ENCODE measurements around the gene STK24. TPM values are rescaled to one million over a fixed set of nuclear protein-coding genes. Genes with fewer than 3 reads are reported as not detected.

Gene STK24
- total RNA-seq, 1 donor from 2014 or later, result 190 TPM

GRCh38 chr13:98529171-98529570 lies 47.7 kb downstream of the STK24 start:
- no peak overlapping the region for H3K4me3 ChIP-seq (ENCODE audit: low read depth, low read length)
- no peaks in the 10 kb centered on the region for H3K36me3 ChIP-seq (ENCODE audit: control insufficient read depth, insufficient read depth, low read length)
- no peak for DNase-seq (ENCODE audit: low read depth)
- no peak for TF ChIP-seq CTCF (IDR thresholded peaks at IDR 0.05; ENCODE audit: insufficient read depth, low read length, poor library complexity, severe bottlenecking)
- H3K27me3 ChIP-seq (ENCODE audit: control insufficient read depth, insufficient read depth, low read length), result no peaks in the 10 kb centered on the region

- no peaks in the 10 kb centered on the region for H3K27me3 ChIP-seq (ENCODE audit: control insufficient read depth, insufficient read depth, low read length)
- no peak for TF ChIP-seq CTCF (IDR thresholded peaks at IDR 0.05; ENCODE audit: insufficient read depth, low read length, poor library complexity, severe bottlenecking)
- H3K36me3 ChIP-seq (ENCODE audit: control insufficient read depth, insufficient read depth, low read length), result no peaks in the 10 kb centered on the region
- H3K4me3 ChIP-seq (ENCODE audit: low read depth, low read length), result no peak overlapping the region
- DNase-seq (ENCODE audit: low read depth), result no peak
These were observed 48.2 kb downstream of the STK24 start for GRCh38 chr13:98528663-98529064.

GRCh38 chr13:98527526-98527925 lies 49.4 kb downstream of the STK24 start:
- no peaks in the 10 kb centered on the region for H3K36me3 ChIP-seq (ENCODE audit: control insufficient read depth, insufficient read depth, low read length)
- no peaks in the 10 kb centered on the region for H3K27me3 ChIP-seq (ENCODE audit: control insufficient read depth, insufficient read depth, low read length)
- no peak overlapping the region for H3K4me3 ChIP-seq (ENCODE audit: low read depth, low read length)
- no peak for DNase-seq (ENCODE audit: low read depth)
- TF ChIP-seq CTCF (IDR thresholded peaks at IDR 0.05; ENCODE audit: insufficient read depth, low read length, poor library complexity, severe bottlenecking), result no peak

- Histone ChIP-seq H3K27me3 (ENCODE audit: control insufficient read depth, insufficient read depth, low read length) (no peaks in the 10 kb centered on the region), H3K4me3 (ENCODE audit: low read depth, low read length) (no peak overlapping the region), H3K36me3 (ENCODE audit: control insufficient read depth, insufficient read depth, low read length) (no peaks in the 10 kb centered on the region)
- DNase-seq (ENCODE audit: low read depth), result no peak
- no peak for TF ChIP-seq CTCF (IDR thresholded peaks at IDR 0.05; ENCODE audit: insufficient read depth, low read length, poor library complexity, severe bottlenecking)
These were observed 50.8 kb downstream of the STK24 start for GRCh38 chr13:98526182-98526512.

- Histone ChIP-seq H3K4me3 (ENCODE audit: low read depth, low read length) (no peak overlapping the region), H3K27me3 (ENCODE audit: control insufficient read depth, insufficient read depth, low read length) (no peaks in the 10 kb centered on the region), H3K36me3 (ENCODE audit: control insufficient read depth, insufficient read depth, low read length) (no peaks in the 10 kb centered on the region)
- no peak for TF ChIP-seq CTCF (IDR thresholded peaks at IDR 0.05; ENCODE audit: insufficient read depth, low read length, poor library complexity, severe bottlenecking)
- DNase-seq (ENCODE audit: low read depth), result no peak
These were observed 51.3 kb downstream of the STK24 start for GRCh38 chr13:98525456-98526181.

GRCh38 chr13:98524793-98525192 lies 52.1 kb downstream of the STK24 start:
- no peak for TF ChIP-seq CTCF (IDR thresholded peaks at IDR 0.05; ENCODE audit: insufficient read depth, low read length, poor library complexity, severe bottlenecking)
- no peak overlapping the region for H3K4me3 ChIP-seq (ENCODE audit: low read depth, low read length)
- no peaks in the 10 kb centered on the region for H3K36me3 ChIP-seq (ENCODE audit: control insufficient read depth, insufficient read depth, low read length)
- no peak for DNase-seq (ENCODE audit: low read depth)
- no peaks in the 10 kb centered on the region for H3K27me3 ChIP-seq (ENCODE audit: control insufficient read depth, insufficient read depth, low read length)

Measured in kidney epithelial cell (primary cell).